ENCODE data around the gene PODNL1.

The PODNL1 gene

GRCh38 chr19:13884726-13885591, 53.3 kb downstream of the PODNL1 start:
- DNase-seq (ENCODE audit: low read depth in 1 of 2, low spot score in 1 of 2), result no peak
- TF ChIP-seq JUND (IDR thresholded peaks at IDR 0.05; ENCODE audit: low read depth), result no peak

GRCh38 chr19:13883516-13884064, 54.6 kb downstream of the PODNL1 start:
- in situ Hi-C loops (cut with HindIII; ENCODE audit: low pct_unique_long_range_greater_than_20kb, low sequenced_read_pairs), result no loop called here
- TF ChIP-seq JUND (IDR thresholded peaks at IDR 0.05; ENCODE audit: low read depth), result no peak
- DNase-seq (ENCODE audit: low read depth in 1 of 2, low spot score in 1 of 2), result peak in 1 of 2 experiments; percentile 46

More at GRCh38 chr19:13884726-13885591, 53.3 kb downstream of the PODNL1 start:
- in situ Hi-C loops (cut with HindIII; ENCODE audit: low pct_unique_long_range_greater_than_20kb, low sequenced_read_pairs), result no loop called here

- DNase-seq (ENCODE audit: low read depth in 1 of 2, low spot score in 1 of 2), result no peak
- in situ Hi-C loops (cut with HindIII; ENCODE audit: low pct_unique_long_range_greater_than_20kb, low sequenced_read_pairs), result no loop called here
- TF ChIP-seq JUND (IDR thresholded peaks at IDR 0.05; ENCODE audit: low read depth), result no peak
Observed at GRCh38 chr19:13882836-13883235, 55.4 kb downstream of the PODNL1 start.

- DNase-seq (ENCODE audit: low read depth in 1 of 2, low spot score in 1 of 2), result no peak
- in situ Hi-C loops (cut with HindIII; ENCODE audit: low pct_unique_long_range_greater_than_20kb, low sequenced_read_pairs), result no loop called here
- TF ChIP-seq JUND (IDR thresholded peaks at IDR 0.05; ENCODE audit: low read depth), result no peak
Observed at GRCh38 chr19:13882419-13882795, 55.8 kb downstream of the PODNL1 start.

- in situ Hi-C loops (cut with HindIII; ENCODE audit: low pct_unique_long_range_greater_than_20kb, low sequenced_read_pairs), result no loop called here
Observed at GRCh38 chr19:13881692-13882418, 56.4 kb downstream of the PODNL1 start.

GRCh38 chr19:13881251-13881691, 56.9 kb downstream of the PODNL1 start:
- no peak for DNase-seq (ENCODE audit: low read depth in 1 of 2, low spot score in 1 of 2)
- no peak for TF ChIP-seq JUND (IDR thresholded peaks at IDR 0.05; ENCODE audit: low read depth)
- in situ Hi-C loops (cut with HindIII; ENCODE audit: low pct_unique_long_range_greater_than_20kb, low sequenced_read_pairs), result no loop called here

More at GRCh38 chr19:13881692-13882418, 56.4 kb downstream of the PODNL1 start:
- DNase-seq (ENCODE audit: low read depth in 1 of 2, low spot score in 1 of 2), result no peak
- no peak for TF ChIP-seq JUND (IDR thresholded peaks at IDR 0.05; ENCODE audit: low read depth)
